GM21529 (cell line): ENCODE measurements around the gene IFI27L2.
"Not testable (repeated sequence)": the region's sequence is repeated elsewhere in the genome, so short reads cannot be mapped to it uniquely, and the experiment has no call there.

ENCODE experiments used
- ATAC-seq: cut with Tn5 transposase; IDR thresholded peaks from one replicate; pipeline ENCODE4 v1.9.1; 2021; ENCODE audit not compliant: unreplicated experiment

Gene IFI27L2

GRCh38 chr14:94129111-94129757 is at the start of gene IFI27L2:
Gene IFI27L2, minus strand, starts transcription at chr14:94129604. Its CDS starts 40 bp downstream, at chr14:94129564.
- ATAC-seq: peak; percentile 94

DNA sequence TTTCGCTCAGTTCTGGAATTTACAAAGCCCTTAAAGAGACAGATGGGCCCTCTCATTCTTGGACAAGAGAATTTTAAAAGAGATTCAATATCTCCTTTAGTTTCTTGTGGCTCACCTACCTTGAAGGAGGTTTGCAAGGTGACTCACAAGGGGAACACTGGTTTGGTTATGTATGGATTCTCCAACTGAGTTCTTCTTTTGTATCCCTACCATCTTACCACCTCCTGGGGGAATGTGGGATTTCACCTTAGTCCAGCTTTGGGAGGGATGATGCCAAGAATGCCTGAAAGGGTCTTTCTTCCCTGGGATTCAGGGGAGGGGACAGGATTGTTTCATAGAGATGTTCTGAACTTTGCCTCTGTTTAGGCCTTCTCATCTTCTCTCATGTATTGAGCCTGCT is 48.4 kb upstream of the IFI27L2 start:
- ATAC-seq: no peak

DNA sequence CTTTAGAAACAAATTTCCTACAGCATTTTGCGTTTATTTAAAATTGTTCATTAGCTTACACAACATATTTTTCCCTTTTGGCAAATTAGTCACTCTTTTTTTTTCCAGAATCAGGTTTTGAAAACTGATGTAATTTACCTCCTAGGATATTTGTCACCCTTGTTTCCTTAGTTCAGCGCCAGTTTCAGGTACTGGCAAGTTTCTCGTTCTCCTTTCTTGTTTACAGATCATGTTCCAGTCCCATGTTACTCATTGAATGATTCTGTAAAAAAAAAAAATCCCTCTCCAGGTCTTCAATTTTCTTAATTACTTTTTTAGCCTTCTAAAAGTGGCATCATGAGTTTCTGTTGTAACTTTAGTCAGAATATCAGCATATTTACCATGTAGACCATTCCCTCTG is 47.4 kb upstream of the IFI27L2 start:
- no peak for ATAC-seq

DNA sequence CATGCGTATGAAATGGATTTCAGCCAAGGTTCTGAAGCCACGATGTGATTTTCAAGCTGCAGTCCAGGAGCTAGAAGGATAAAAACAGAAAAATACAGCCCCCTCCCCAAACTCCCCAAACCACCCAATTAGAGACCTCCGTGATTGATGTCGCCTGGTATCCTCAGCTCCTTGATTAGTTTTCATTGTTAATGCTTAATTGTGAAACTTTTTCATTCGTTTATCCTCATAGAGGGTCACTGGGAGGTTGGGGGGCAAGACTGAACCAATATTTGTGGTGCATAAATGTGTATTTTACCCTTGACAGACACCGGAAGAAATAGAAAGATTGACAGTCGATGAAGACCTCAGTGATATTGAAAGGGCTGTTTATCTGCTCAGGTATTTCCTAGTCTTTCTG is 46.3 kb upstream of the IFI27L2 start:
- no peak for ATAC-seq

DNA sequence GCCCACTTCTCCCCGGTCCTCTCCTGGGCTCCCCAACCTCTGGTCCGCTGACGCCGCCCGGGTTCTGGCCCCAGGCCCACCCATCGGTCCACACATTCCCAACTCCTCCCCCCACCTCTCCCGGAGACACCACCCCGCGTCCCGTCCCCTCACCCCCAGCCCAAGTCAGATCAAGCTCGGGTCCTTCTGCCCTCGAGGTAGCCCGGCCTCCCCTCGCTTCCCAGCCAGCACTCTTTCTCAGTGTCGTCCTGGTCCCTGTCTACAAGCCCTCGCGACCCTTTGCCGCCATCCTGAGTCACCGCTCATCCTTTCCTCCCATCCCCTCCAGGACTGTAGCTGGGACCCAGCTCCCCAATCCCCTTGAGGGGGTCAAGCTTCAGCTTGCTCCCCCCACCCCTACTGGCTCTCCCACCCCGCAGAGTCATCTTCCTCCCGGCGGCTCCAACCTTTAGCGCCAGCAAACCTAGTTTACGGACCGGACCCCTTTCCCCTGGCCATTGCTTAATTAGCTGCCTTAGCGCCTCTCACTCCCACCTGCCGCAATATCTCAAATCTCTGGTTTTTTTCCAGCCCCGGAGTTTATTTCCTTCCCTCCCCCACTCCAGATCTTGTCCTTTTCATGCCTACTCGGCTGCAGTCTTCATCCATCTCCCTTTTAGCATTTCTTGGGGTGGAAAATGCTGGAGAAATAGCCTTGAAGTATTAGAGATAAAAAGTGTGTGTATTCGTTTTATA is 45.8 kb upstream of the IFI27L2 start:
- no peak for ATAC-seq

DNA sequence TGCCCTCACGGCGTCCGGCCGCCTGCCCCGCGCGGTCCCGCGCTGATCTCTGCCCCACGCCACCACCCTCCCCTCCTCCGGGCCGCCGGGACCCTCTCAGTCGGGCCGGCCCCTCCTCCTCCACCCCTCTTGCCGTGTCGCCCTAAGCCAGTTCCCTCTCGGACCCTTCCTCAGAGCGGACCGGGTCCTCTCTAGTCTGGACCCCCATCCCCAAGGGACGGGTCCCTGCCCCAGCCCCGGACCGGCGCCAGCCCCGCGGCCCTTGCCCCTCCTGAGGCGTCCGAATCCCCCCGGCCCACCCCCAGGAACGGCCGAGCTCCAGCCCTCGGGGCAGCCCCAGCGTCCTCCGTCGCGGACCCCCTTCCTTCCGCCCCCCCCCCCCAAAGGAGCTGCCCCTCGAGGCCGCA is 45.2 kb upstream of the IFI27L2 start:
- no peak for ATAC-seq

DNA sequence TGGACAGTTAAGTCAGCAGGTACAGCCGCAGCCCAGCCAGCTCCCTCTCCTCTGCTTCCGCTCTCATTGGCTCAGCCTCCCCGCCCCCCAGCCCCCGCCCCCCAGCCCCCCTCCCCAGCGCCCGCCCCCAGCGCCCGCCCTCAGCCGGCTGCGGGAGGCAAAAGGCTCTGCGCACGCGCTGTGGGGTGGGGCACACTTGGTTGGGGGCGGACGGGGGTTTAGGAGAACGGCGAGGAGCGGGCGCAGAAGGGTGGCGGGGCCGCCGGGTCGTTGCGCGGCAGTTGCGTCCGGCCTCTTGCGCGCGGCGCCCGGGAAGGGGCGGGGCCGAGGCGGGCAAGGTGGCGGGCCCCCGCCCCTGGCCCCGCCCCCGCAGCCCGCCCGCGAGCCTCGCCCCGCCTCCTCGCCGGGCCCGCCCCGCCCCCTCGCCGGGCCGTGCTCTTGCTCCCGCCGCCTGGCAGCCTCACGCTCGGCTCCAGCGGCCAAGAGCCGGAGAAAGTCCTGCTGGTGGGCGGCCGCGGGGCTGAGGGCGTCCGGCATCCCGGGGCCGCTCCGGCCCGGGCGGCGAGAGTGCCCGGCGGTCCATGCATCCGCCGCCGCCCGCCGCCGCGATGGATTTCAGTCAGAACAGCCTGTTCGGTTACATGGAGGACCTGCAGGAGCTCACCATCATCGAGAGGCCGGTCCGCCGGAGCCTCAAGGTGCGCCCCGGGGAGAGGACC is 44.6 kb upstream of the IFI27L2 start, which contains the start of gene PPP4R4:
PPP4R4 (plus strand) TSS at position 438 of the 719 bp plus-strand sequence; CDS start at position 582, 144 bp downstream.
- peak; percentile 87 for ATAC-seq

GRCh38 chr14:94173471-94173884 is 44.1 kb upstream of the IFI27L2 start:
- peak; percentile 3 for ATAC-seq

DNA sequence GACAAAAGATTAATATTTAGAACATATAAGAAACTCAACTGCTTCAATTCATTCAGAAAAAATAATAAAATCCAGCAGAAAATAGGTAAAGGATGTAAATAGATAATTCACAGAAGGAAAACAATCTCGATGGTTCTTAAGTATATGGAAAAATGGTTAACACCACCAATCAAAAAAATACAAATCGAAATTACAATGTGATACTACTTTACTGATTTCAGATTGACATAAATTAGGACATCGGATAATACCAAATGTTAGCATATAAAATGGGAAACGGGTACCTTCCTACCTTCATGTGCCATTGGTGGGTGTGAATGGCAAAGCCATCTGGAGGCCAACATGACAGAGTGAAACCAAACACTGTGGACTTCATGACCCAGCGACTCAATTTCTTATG is 43.1 kb upstream of the IFI27L2 start:
- ATAC-seq: no peak

DNA sequence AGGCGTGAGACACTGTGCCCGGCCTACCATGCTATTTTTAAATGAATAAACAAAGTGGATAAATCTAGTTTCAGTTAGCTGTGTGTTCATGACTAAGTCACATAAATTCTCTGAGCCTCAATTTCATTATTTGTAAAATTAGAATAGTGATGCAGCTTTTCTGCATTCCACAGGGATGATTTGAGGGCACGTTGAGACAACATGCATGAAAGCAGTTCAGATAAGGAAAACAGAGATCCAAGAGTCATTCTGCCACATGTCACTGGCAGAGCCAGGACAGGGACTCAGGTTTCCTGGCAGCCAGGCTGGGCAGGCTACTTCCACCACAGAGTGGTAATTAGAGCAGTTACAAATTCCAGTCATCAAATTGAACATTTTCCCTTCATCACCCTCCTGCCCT is 41.8 kb upstream of the IFI27L2 start:
- no peak for ATAC-seq

DNA sequence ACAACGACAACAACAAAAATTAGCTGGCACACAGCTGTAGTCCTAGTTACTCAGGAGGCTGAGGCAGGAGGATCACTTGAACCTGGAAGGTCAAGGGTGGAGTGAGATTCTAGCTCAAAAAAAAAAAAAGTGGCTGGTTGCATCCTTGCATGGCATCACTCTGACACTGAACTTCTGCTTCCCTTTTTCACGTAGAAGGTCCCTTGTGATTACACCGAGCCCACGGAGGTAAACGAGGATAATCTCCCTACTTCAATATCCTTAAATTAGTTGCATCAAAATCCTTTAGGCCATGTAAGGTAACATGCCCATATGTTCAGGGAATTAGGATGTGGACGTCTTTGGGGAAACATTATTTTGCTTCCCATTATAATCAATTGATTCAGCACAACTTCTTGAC is 40.7 kb upstream of the IFI27L2 start:
- ATAC-seq: no peak

DNA sequence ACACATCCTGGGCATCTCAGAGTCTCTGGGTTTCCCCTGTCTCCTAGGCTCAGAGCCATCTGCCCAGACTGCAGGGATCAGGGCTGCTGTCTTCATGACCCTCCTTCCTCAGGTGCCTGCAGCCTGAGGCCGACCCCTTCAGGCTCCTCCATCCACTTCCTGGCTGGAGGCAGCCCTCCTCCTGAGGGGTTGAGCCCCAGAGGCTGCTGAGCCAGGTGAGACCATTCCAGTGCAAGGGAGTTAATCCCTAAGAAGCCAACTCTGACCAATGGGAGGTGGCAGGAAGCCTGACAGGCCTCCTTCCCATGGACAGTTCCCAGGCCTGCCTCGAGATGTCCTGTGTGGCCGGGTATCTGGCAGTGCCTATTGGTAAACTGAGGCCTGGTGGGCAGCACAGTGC is 36.3 kb upstream of the IFI27L2 start:
- ATAC-seq: no peak

GRCh38 chr14:94164685-94165431 is 35.5 kb upstream of the IFI27L2 start:
- no peak for ATAC-seq

- ATAC-seq: no peak
Observed at GRCh38 chr14:94163796-94164195, 34.4 kb upstream of the IFI27L2 start.

DNA sequence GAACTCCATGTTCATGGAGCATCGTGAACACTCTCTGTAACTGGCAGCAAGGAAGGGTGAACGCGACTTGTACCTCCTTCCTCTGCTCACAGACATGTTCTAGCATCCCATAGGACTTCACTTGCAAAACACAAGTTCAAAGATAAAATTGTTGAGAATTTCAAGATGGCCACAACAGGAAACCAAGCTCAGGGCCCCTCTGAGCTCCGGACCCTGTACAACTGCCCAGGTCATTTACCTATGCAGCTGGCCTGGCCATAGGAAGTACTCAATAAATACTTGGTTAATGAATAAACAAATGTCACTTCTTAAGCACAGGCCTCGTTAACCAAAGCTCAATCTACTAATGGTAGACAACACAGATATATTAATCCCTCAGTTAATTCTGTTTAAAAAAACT is 33.1 kb upstream of the IFI27L2 start:
- no peak for ATAC-seq

DNA sequence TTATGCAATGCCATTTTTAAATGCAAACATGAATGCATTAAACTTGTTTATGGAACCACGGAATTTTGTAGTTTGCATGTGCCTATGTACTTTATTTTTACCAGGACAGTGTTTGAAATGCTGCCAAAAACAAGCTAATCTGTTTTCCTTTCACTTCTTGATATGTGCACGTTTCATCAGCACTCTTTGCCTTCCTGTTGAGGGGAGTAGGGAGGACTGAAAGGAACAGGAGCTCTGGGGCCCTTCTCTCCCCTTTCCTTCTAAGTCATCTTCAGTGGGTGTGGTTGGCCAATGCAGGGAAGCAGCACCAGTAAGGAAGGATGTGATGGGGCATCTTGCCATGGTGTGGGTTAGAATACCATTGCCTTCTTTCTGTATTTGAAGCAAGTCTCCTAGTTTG is 32.6 kb upstream of the IFI27L2 start:
- ATAC-seq: no peak

DNA sequence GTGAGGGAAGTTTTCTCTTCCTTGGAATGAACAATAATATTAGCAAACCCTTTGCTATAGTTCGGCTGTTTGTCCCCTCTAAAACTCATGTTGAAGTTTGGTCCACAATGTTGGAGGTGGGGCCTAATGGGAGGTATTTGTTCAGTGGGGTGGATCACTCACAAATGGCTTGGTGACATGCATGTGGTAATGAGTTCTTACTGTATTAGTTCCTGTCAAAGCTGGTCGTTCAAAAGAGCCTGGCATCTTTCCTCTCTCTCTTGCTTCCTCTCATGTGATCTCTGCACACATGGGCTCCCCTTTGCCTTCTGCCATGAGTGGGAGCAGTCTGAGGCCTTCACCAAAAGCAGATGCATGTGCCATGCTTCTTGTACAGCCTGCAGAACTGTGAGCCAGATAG is 31.7 kb upstream of the IFI27L2 start:
- ATAC-seq: no peak

DNA sequence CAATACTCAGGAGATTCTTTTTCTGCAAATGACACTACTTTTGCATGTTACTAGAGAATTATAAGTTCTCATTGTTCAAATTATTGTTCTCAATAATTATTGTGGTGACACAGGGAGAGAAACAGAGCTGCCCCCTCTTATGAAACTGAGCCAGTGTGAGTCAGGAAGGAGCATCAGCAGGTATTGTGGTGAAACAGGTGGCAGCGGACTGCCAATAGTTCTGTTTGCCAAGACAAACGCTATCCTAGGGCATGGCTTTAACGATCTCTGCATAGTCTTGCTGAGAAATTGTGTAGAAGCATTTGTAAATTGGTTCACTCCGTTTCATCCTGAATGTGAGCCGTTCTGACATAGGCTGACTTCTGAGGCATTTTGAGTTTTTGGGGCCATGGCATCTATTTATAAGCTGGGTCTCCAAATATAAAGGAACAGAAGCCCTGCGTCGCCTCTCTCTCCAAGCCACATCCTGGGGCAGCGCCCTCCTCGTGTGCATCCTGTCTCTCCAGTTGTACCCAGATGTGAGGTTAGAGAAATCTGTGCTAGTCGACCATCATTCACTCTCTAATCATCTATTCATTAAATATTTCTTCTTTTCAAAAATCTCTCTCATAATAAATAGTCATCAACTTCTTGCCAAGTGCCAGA is 29.0 kb upstream of the IFI27L2 start:
- ATAC-seq: no peak

DNA sequence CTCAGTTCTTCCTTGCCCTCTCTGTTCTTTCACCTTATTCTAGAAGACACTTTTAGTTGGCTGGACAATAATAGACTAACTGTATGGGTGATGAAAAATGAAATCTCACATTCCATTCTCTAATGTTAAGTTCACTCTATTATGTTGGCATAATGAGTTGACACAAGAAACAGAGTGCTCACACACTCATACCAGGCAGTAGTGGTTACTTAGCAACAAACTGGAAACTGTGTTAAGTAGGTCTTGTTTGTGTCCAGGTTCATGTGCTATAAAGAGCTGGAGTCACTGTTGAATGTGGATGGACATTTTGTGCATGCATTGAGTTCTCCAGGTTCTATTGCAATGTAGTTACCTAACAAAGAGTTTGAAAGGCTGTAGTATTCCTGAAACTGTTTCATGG is 27.8 kb upstream of the IFI27L2 start:
- ATAC-seq: no peak

DNA sequence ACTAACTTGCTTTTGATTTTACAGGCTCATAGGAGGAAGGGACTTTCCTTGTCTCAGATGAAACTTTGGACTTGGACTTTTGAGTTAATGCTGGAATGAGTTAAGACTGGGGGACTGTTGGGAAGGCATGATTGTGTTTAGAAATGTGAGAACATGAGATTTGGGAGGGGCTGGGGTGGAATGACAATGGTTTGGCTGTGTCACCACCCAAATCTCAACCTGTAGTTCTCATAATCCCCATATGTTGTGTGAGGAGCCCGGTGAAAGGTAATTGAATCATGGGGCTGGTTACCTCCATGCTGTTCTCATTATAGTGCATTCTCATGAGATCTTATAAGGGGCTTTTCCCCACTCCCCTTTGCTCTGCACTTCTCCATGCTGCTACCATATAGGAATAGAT is 26.7 kb upstream of the IFI27L2 start:
- ATAC-seq: not testable (repeated sequence)
